Activated naive CD4-positive, alpha-beta T cell (primary cell): ENCODE data around the gene TNFRSF4.
A peak's percentile ranks its signal among the peaks of the same experiment; 100 is the strongest.

Source experiments
- DNase-seq, 4 experiments: peaks; one replicate each; lab custom pipeline; 2025; lab: John Stamatoyannopoulos, UW

TNFRSF4 gene

GRCh38 chr1:1232796-1233566 is 19.0 kb upstream of the TNFRSF4 start:
- DNase-seq, result no peak

GRCh38 chr1:1232208-1232795 is 18.3 kb upstream of the TNFRSF4 start, which contains the start of gene B3GALT6:
B3GALT6 (plus strand) TSS chr1:1232237; CDS start chr1:1232279, 42 bp downstream.
- no peak for DNase-seq

DNA sequence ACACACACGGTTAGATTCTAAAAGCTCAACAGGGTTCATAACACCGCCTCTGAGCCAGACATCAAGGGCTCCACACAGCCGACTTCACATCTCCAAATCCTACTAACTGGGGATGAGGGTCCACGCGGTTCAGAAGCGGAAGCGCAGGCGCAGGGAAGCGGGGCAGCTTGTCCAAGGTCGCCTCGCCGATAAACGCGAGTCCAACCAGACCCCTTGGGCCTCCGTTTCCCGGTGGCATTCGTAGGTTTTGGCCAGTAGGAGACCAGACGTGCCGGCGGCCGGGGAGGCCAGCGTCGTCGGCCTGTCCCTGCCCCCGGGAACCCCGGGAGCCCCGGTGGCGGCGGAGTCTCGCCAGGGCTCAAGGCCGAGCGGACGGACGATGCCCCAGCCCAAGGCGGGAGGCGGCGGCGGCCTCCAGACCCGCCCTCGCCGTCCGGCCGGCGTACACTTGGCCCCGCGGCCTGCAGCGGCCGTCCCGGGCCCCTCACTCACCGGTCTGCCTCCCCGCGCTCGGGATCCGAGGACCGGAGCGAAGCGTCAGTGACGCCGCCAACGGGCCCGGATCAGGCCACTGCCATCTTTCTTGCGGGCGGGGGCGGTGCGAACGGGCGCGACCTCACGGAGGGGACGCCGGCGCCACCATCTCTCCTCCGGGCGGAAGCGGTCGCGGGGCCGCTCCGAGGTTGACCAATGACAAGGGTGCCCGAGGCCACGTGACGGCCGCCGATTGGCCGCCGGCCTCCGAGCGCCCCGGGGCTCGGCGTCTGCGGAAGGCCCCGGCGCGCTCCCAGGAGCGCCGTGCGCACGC is 17.7 kb upstream of the TNFRSF4 start, which contains the start of gene SDF4:
Gene SDF4 (minus strand): TSS at position 602 of the 808 bp plus-strand sequence. CDS start 3,229 bp downstream, outside the sequence.
- peak; percentile 89 to 95 (median 90) for DNase-seq

DNA sequence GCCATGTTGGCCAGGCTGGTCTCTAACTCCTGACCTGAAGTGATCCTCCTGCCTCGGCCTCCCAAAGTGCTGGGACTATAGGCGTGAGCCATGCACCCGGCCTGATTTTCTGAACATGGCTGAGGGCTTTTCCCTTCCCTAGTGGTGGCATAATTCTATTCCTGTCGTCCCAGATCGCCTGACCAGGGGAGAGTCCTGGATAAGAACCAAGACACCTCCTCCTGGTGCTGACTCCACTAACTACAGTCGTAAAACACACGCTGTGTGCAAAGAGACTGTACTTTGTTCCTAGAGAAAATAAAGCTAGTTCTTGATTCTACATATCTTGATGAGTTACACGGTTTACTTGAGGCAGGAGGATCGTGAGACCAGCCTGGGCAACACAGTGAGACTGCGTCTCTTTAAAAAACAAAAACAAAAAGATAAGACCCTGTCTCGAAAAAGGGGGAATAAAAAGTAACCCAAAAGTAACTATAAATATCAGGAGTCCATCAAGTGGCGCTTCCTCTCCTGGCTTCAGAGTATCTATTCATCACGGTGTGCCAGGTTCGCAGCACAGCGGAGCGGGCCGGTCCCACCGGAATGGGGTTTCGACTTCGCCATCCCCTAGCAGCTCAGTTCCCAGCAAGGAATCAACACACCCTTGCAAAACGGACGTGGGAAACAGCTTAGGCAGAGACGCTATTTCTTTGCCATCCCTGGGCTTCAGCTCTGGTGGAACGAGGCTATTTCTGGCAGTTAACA is 16.9 kb upstream of the TNFRSF4 start:
- DNase-seq, result no peak

- DNase-seq, result no peak
These were observed 15.8 kb upstream of the TNFRSF4 start for GRCh38 chr1:1229770-1230169.

DNA sequence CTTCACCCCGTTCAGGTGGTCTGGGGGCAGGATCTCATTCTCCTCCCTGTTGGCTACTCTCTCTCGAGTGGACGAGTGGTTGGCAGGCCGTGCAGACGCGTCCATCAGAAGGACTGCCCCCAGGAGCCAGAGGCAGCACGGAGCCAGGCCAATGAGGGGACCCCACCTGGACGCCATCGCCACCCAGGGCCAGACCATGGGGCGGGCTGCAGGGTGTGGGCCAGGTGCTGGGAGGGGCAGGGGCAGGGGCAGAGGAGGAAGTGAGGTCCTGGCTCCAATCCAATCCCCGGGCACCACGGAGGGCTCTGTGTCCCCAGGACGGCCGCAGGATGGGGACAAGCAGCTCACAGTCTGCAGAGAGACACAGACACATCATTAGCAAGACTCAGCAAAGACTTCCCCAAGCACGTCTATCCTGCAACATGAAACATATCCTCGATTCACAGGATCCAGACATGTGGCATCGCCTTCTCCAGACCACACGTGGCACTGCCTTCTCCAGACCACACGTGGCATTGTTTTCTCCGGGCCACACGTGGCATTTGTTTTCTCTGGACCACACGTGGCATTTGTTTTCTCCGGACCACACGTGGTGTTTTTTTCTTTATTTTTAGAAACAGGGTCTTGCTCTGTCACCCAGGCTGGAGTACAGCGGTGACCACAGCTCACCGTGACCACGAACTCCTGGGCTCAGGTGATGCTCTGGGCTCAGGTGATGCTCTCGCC is 14.8 kb upstream of the TNFRSF4 start:
- DNase-seq, result no peak

DNA sequence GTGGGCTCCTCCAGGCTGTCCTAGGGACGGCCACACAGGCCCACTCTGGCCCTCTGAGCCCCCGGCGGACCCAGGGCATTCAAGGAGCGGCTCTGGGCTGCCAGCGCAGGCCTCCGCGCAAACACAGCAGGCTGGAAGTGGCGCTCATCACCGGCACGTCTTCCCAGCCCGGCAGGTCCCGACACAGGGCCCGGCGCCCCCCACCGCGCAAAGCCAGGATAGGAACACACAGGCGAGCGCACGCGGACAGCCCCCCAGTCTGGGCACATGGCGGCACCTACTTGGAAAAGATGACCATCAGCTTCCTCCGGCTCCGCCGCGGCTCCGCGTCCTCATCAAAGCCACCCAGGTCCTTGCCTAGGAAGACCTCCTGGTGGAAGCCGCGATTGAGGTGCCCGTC is 14.2 kb upstream of the TNFRSF4 start:
- DNase-seq, result no peak

- no peak for DNase-seq
These were observed 13.4 kb upstream of the TNFRSF4 start for GRCh38 chr1:1227386-1227785.

DNA sequence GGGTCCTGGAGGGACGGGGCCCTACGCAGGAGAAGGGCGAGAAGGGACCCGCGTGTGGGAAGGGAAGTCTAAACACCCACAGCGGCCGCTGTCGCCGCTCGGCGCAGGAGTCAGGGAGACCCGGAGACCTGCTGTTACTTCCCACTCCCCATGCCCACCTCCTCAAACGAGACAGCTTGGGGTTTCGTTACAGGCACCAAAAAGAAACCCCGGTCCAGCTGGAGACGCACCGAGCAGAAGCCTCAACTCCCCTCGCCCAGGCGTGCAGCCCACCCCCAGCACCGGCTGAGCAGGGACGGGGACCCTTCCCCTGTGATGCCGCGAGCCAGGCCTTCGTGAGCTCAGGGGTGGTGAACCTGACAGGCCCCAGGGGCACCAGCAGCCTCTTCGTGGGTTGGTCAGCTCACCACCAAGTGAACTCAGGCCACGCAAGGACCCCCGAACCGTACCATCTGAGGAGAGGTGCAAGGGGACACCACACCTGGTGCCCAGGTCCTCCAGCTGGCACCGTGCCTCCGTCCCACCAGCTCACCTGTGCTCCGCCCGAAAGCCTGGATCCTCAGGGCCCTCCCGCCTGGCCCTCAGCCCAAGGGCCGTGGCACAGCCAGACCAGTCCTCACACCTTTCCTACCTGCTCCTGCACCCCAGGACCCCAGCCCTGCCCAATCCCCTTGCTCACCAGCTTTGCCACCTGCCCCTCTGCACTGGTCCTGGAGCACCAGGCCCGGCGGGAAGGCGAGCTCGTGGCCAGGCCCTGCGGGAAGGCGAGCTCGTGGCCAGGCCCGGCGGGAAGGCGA is 12.8 kb upstream of the TNFRSF4 start:
- DNase-seq, result no peak

- DNase-seq, result no peak
These were observed 12.0 kb upstream of the TNFRSF4 start for GRCh38 chr1:1225913-1226312.

- no peak for DNase-seq
These were observed 11.4 kb upstream of the TNFRSF4 start for GRCh38 chr1:1225238-1225845.

- no peak for DNase-seq
These were observed 9.9 kb upstream of the TNFRSF4 start for GRCh38 chr1:1223891-1224290.

DNA sequence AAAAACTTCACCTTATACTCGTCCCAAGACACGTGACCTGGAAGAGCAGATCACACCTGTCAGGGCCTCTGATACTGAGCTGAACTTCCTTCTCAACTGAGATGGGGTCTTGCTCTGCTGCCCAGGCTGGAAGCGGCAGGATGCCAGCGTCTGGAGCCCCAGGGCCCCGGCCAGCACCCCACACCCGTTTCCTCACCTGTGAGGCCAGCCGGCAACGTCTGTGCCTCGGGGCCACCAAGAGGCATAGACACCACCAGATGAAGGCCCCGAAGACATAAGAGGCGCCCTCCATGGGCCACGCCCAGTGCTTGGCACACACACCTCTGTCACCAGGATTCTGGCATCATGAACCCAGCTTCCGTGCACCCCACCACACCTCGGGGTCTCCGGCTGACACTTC is 9.4 kb upstream of the TNFRSF4 start:
- no peak for DNase-seq

- DNase-seq, result no peak
These were observed 8.7 kb upstream of the TNFRSF4 start for GRCh38 chr1:1222575-1223225.

DNA sequence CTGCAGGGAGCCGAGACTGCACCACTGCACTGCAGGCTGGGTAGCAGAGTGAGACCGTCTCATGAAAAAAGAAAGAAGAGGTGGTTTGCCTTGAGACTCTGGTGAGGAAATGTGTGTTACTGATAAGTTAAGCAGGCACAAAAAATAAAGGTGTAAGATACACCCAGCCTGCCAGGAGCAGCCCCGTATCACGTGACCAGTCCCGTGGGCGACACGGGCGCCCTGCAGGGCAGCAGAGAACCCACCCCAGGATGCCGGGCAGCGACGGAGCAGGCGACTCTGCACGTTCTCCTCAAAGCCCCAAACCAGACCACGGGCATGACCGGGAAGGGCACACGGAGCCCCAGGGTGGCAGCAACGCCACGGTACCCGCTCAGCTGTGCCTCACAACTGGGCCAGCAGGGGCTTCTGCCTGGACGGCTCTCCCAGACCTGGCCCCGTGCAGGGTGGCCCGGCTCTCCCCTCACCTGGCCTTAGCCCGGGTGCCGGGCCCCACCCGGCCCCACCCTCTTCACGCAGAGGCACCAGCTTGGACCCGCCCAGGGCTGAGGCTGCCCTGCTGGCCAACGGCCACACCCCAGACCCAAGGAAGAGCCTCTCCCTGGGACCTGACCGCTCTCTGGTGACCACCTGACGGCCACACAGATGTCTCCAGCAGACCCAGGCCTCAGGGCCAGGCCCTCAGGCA is 8.1 kb upstream of the TNFRSF4 start:
- DNase-seq, result no peak

DNA sequence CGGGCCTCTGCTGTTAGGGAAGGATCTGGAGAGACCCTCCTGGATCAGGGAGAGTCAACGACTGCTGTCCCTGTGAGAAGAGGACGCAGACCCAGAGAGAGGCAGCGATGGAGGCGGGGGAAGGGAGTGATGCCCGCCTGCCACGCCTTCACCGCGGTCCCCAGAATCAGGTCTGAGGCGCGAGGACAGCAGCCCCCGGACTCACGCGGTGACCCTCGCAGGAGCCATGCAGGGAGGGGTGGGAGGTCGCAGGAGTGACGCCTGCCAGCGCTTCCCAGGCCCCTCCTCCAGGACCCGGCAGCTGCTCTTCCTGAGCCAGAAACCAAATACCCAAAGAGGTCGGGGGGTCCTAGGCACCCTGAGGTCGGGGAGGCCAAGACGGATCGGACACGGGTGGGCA is 6.2 kb upstream of the TNFRSF4 start:
- DNase-seq, result no peak

- DNase-seq, result no peak
These were observed 5.4 kb upstream of the TNFRSF4 start for GRCh38 chr1:1219341-1219740.

DNA sequence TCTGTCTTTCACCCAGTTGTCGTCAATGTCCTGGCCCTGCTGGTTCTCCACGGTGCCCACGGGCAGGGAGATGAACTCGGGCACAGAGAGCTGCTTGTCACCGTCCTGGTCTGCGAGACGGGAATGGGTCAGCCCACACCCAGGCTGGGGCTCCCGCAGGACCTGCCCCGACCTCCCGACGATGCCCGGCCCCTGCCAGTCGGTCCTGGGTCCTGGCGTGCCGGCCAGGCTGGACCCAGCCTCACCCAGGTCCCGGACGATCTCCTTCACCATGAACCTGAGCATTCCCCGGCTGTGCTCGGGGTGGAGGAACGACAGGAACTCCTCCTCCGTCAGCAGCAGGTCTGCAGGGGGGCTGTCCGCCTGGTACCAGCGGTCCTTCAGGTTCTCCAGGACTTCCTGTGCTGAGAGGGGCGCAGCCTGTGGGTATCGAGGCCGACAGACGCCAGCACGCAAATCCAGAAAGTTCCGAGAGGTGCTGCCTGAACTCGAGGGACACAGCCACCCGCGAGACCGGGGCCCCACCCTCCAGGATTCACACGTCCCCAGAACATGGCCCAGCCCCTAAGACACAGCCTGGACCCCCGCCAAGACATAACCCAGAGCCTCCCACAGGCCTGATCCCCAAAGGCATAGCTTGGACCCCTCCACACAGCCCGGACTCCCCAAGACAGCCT is 4.7 kb upstream of the TNFRSF4 start:
- no peak for DNase-seq
